GM21825 (cell line): Measurements from ENCODE around the gene EP400.

Experiments used
- ATAC-seq: cut with Tn5 transposase; IDR thresholded peaks from one replicate; pipeline ENCODE4 v1.9.1; 2021; ENCODE audit warnings: mild to moderate bottlenecking, moderate library complexity; ENCODE audit not compliant: unreplicated experiment

The EP400 gene

GRCh38 chr12:131949431-131950181 lies at the start of gene EP400:
Gene EP400, plus strand, starts transcription at chr12:131949942. Its CDS starts 10,678 bp downstream, at chr12:131960620.
- peak; percentile 91 for ATAC-seq

GRCh38 chr12:131900397-131900796 lies 49.3 kb upstream of the EP400 start:
- ATAC-seq = no peak

- no peak for ATAC-seq
Measured at GRCh38 chr12:131901431-131902331, 48.1 kb upstream of the EP400 start.

- ATAC-seq = no peak
Measured at GRCh38 chr12:131902332-131903241, 47.2 kb upstream of the EP400 start.

- ATAC-seq = no peak
Measured at GRCh38 chr12:131903270-131904255, 46.2 kb upstream of the EP400 start.

- no peak for ATAC-seq
Measured at GRCh38 chr12:131904346-131904745, 45.4 kb upstream of the EP400 start.

- ATAC-seq = no peak
Measured at GRCh38 chr12:131905081-131905629, 44.6 kb upstream of the EP400 start.

- ATAC-seq = no peak
Measured at GRCh38 chr12:131905630-131906091, 44.1 kb upstream of the EP400 start.

GRCh38 chr12:131907379-131908091 lies 42.2 kb upstream of the EP400 start:
- ATAC-seq = no peak

- ATAC-seq = no peak
Measured at GRCh38 chr12:131908092-131909080, 41.4 kb upstream of the EP400 start.

- ATAC-seq = no peak
Measured at GRCh38 chr12:131909081-131909751, 40.5 kb upstream of the EP400 start.

GRCh38 chr12:131909752-131910219 lies 40.0 kb upstream of the EP400 start:
- no peak for ATAC-seq

GRCh38 chr12:131910302-131911027 lies 39.3 kb upstream of the EP400 start:
- no peak for ATAC-seq

- no peak for ATAC-seq
Measured at GRCh38 chr12:131911028-131911650, 38.6 kb upstream of the EP400 start.

- ATAC-seq = no peak
Measured at GRCh38 chr12:131911851-131912477, 37.8 kb upstream of the EP400 start.
